ENCODE data around the gene STRN.
"Not testable (repeated sequence)": the region's sequence is repeated elsewhere in the genome, so short reads cannot be mapped to it uniquely, and the experiment has no call there.

STRN gene

DNA sequence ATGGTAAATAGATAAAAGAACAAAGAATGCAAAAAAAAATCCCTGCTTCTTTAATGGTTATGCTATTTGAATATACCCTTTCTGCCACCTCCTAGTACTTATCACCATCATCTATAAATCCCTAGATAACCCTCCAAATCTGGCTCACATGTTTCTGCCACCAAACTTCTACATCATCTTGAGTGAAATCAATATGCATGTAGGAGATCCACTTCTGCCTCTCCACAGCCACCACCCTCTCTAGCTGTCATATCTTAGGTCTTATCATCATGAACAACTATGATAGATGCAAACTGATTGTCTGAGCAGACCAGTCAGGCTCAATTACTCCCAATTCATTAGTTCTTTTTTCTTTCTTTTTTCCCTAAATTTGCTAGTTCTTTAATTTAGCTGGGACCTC is 55.3 kb downstream of the STRN start:
- no peaks in the 10 kb centered on the region for H3K9me3 Mint-ChIP-seq
- H3K27ac Mint-ChIP-seq: no peak overlapping the region
- no peaks in the 10 kb centered on the region for H3K27me3 Mint-ChIP-seq
- peaks cover 6% of the 10 kb centered on the region for H3K4me1 Mint-ChIP-seq
- DNase-seq (ENCODE audit: low spot score in 2 of 2) (no peak), ATAC-seq (ENCODE audit: low read depth) (no peak)
- no peak overlapping the region for H3K4me3 Mint-ChIP-seq
- H3K36me3 Mint-ChIP-seq: peaks cover 9% of the 10 kb centered on the region

DNA sequence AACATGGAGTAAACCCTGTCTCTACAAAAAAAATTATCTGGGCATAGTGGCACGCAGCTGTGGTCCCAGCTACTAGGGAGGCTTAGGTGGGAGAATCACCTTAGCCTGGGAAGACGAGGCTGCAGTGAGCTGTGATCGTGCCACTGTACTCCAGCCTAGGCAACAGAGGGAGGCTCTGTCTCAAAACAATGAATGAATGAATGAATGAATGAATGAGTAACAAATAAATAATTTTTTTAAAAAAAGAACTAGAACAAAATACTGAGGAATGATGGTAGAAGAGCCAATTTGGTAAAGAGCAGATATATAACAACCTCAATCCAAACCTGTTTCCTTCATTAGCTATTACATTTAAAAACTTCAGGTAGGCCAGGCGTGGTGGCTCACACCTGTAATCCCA is 60.1 kb downstream of the STRN start:
- no peak for ATAC-seq (ENCODE audit: low read depth)
- Mint-ChIP-seq H3K9me3 (no peaks in the 10 kb centered on the region), H3K27me3 (no peaks in the 10 kb centered on the region), H3K27ac (no peak overlapping the region), H3K4me1 (peaks cover 6% of the 10 kb centered on the region), H3K4me3 (no peak overlapping the region), H3K36me3 (peaks cover 13% of the 10 kb centered on the region)
- no peak for DNase-seq (ENCODE audit: low spot score in 2 of 2)

DNA sequence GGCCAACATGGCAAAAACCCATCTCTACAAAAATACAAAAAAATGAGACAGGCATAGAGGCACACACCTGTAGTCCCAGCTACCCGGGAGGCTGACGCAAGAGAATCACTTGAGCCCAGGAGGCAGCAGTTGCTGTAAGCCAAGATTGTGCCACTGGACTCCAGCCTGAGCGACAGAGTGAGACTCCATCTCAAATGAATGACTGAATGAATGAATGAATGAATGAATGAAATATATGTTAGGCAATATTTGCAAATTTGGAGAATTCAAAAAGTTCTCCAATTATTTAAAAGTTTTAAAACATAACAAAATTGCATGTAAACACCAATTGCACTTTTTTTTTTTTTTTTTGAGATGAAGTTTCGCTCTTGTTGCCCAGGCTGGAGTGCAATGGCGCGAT is 61.7 kb downstream of the STRN start:
- Mint-ChIP-seq H3K27me3 (no peaks in the 10 kb centered on the region), H3K27ac (no peak overlapping the region), H3K4me3 (no peak overlapping the region), H3K4me1 (peaks cover 6% of the 10 kb centered on the region), H3K36me3 (peaks cover 15% of the 10 kb centered on the region), H3K9me3 (no peaks in the 10 kb centered on the region)
- ATAC-seq (ENCODE audit: low read depth) (no peak), DNase-seq (ENCODE audit: low spot score in 2 of 2) (no peak)

DNA sequence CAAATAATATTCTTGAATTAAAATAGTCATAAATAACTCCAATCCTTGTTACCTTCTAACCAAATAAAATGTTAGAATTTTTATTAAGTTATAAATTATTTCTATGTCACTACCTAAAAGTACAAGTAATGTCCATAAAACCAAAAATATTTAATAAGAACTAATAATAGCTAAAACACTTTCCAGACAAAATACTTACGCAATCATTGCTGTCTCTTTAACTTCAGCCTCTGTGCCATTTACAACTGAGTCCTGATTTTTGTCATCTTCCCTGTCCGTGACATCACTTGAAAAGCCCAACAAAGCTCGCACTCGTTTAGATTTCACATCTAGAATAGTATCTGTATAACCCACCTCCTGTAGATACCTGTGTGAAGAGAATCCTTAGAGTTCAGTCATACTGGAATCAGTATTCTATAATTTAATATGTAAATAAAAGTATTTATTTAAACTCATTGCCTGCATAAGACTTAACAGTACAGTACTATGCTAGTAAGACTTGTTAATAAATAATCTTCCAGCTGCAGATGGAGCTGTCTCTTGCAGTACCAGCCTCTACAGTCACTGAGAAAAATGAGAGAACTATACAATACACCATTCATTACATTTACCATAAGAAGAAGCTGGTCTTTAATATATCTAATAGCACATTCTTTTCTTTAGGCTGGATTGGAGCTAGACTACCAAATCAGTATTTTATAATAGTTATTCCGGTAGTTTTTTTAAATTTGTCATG is 63.8 kb downstream of the STRN start:
- Mint-ChIP-seq H3K9me3 (no peaks in the 10 kb centered on the region), H3K36me3 (peaks cover 22% of the 10 kb centered on the region), H3K27ac (no peak overlapping the region), H3K4me3 (no peak overlapping the region), H3K4me1 (no peaks in the 10 kb centered on the region), H3K27me3 (no peaks in the 10 kb centered on the region)
- no peak for ATAC-seq (ENCODE audit: low read depth)
- DNase-seq (ENCODE audit: low spot score in 2 of 2): no peak

DNA sequence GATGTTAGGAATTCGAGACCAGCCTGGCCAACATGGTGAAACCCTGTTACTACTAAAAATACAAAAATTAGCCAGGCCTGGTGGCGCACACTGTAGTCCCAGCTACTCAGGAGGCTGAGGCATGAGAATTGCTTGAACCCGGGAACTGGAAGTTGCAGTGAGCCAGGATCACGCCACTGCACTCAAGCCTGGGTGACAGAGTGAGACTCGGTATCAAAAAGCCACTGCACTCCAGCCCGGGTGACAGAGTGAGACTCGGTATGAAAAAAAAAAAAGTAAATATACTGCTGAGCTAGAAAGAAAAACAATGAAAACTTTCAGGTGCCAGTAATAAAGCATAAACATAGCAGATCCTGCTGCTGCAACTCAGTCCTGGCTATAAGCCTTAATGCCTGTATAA is 73.5 kb downstream of the STRN start:
- H3K36me3 Mint-ChIP-seq: peaks cover 16% of the 10 kb centered on the region
- DNase-seq (ENCODE audit: low spot score in 2 of 2) (no peak), ATAC-seq (ENCODE audit: low read depth) (no peak)
- no peaks in the 10 kb centered on the region for H3K9me3 Mint-ChIP-seq
- no peaks in the 10 kb centered on the region for H3K27me3 Mint-ChIP-seq
- no peak overlapping the region for H3K4me3 Mint-ChIP-seq
- H3K27ac Mint-ChIP-seq: no peak overlapping the region
- H3K4me1 Mint-ChIP-seq: no peaks in the 10 kb centered on the region

DNA sequence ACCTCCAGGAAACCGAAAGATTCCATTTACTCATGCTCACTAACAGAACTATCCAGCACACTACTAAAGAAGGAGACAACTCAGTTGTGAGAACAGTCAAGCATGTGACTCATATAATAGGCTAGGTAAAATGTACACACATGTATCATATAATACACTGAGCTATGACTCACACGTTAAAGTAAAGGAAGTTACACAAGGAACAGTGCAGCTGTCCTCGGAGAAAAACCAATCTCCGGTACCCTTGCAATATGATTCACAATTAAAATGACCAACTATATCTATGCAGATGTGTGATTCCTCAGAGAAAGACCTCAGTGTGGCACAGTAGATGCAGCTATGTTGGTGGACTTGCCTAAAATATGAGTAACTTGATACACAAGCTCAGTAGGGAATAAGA is 76.5 kb downstream of the STRN start:
- no peak for ATAC-seq (ENCODE audit: low read depth)
- Mint-ChIP-seq H3K36me3 (peaks cover 25% of the 10 kb centered on the region), H3K27me3 (no peaks in the 10 kb centered on the region), H3K27ac (no peak overlapping the region), H3K9me3 (no peaks in the 10 kb centered on the region), H3K4me3 (no peak overlapping the region), H3K4me1 (no peaks in the 10 kb centered on the region)
- DNase-seq (ENCODE audit: low spot score in 2 of 2): no peak

DNA sequence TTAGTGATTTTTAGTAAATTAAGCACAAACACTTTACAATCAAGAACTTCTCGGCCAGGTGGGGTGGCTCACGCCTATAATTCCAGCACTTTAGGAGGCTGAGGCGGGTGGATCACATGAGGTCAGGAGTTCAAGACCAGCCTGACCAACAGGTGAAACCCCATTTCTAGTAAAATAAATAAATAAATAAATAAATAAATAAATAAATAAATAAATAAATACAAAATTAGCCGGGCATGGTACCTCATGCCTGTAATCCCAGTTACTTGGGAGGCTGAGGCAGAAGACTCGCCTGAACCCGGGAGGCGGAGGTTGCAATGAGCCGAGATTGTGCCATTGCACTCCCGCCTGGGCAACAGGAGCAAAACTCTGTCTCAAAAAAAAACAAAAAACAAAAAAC is 79.2 kb downstream of the STRN start:
- peaks cover 22% of the 10 kb centered on the region for H3K36me3 Mint-ChIP-seq
- not testable (repeated sequence) for DNase-seq (ENCODE audit: low spot score in 2 of 2); ATAC-seq (ENCODE audit: low read depth); H3K27ac Mint-ChIP-seq; H3K4me1 Mint-ChIP-seq; H3K9me3 Mint-ChIP-seq; H3K27me3 Mint-ChIP-seq; H3K4me3 Mint-ChIP-seq

DNA sequence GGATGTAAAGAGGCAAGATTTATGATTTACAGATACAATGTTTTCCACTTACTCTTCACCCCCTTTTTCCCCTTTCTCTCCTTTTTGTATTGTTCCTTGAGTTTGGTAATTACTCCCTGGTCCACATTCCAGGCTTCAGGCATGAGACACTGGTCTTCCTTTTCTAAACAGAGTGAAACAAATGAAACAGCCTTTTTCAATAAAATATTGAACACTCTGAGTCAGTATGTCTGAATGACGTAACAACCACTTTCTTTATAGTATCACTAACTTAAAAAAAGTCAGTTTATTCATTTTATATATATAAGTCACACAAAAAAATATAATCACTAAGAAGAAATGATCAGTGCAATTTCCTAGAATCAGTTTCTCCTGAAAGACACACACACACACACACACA is 79.7 kb downstream of the STRN start:
- Mint-ChIP-seq H3K9me3 (no peaks in the 10 kb centered on the region), H3K27ac (no peak overlapping the region), H3K4me3 (no peak overlapping the region), H3K4me1 (no peaks in the 10 kb centered on the region), H3K27me3 (no peaks in the 10 kb centered on the region), H3K36me3 (peaks cover 21% of the 10 kb centered on the region)
- no peak for ATAC-seq (ENCODE audit: low read depth)
- DNase-seq (ENCODE audit: low spot score in 2 of 2): no peak

DNA sequence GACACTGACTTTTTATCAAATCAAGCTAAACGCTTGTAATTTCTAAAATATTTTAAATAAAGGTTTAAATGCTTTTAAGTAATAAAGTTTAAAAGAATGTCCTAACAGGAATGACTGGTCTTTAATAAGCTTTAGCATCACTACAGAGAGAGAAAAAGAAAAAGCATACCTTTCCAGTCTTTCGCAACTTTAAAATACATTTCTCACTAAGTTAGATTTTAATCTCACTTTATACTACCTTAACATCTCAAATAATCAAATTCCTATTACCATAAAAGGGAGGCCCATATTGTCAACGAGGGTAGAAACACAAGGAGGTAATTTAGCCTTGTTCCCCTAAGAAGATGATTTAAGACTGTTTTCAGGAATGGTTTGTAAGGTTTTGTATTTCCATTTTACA is 80.7 kb downstream of the STRN start:
- Mint-ChIP-seq H3K4me1 (no peaks in the 10 kb centered on the region), H3K4me3 (no peak overlapping the region), H3K27me3 (no peaks in the 10 kb centered on the region), H3K9me3 (no peaks in the 10 kb centered on the region), H3K27ac (no peak overlapping the region), H3K36me3 (peaks cover 23% of the 10 kb centered on the region)
- DNase-seq (ENCODE audit: low spot score in 2 of 2) (no peak), ATAC-seq (ENCODE audit: low read depth) (no peak)

DNA sequence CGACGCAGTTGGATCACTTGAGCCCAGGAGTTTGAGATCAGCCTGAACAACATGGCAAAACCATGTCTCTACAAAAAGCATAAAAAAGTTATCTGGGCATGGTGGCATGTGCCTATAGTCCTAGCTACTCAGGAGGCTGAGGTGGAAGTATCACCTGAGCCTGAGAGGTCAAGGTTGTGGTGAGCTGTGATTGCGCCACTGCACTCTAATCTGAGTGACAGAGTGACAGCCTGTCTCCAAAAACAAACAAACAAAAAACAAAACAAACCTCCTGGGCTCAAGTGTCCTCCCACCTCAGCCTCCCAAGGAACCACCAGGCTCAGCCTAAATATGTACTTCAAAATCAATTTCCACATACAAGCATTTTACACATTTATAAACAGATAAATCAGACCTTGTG is 83.8 kb downstream of the STRN start:
- no peak overlapping the region for H3K27ac Mint-ChIP-seq
- peaks cover 20% of the 10 kb centered on the region for H3K36me3 Mint-ChIP-seq
- H3K4me1 Mint-ChIP-seq: no peaks in the 10 kb centered on the region

DNA sequence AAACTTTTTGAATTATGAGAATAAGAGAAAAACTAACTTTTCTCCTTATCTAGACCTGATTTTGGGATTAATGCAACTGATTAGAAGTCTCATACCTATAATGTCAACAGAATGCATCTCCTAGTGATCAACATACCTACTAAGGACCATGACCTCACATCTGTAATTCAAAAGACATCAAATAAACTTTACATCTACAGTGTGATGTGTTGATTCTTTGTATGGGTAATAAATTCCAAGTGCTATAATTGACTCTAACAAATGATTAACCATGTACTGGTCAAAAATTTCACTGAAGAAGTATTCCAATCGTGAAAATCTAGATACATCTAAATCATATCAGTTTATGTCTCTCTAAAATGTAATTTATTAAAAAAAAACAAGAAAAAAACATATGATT is 84.5 kb downstream of the STRN start:
- Mint-ChIP-seq H3K27me3 (no peaks in the 10 kb centered on the region), H3K4me3 (no peak overlapping the region), H3K27ac (no peak overlapping the region), H3K36me3 (peaks cover 24% of the 10 kb centered on the region), H3K4me1 (no peaks in the 10 kb centered on the region), H3K9me3 (no peaks in the 10 kb centered on the region)
- DNase-seq (ENCODE audit: low spot score in 2 of 2) (no peak), ATAC-seq (ENCODE audit: low read depth) (no peak)

More for the DNA sequence above, 83.8 kb downstream of the STRN start:
- ATAC-seq (ENCODE audit: low read depth) (no peak), DNase-seq (ENCODE audit: low spot score in 2 of 2) (no peak)
- no peaks in the 10 kb centered on the region for H3K27me3 Mint-ChIP-seq
- H3K9me3 Mint-ChIP-seq: no peaks in the 10 kb centered on the region
- H3K4me3 Mint-ChIP-seq: no peak overlapping the region

DNA sequence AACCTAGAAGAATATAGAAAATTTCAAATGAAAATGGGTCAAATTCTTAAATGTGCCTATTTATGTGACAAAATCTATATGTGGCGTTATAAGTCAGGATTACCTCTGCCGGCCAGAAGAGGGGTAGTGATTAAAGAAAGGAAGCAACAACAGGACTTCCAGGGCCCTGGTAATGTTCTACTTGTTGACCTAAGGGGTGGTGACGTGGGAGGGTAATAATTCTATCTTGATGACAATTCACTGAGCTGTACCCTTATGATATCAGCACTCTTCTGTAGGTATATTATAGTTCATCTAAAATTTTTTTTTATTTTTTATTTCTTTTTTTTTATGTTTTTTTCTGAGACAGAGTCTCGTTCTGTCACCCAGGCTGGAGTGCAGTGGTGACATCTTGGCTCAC is 87.9 kb downstream of the STRN start:
- Mint-ChIP-seq H3K9me3 (peaks cover 2% of the 10 kb centered on the region), H3K36me3 (peaks cover 34% of the 10 kb centered on the region), H3K27ac (no peak overlapping the region), H3K27me3 (no peaks in the 10 kb centered on the region), H3K4me3 (no peak overlapping the region), H3K4me1 (no peaks in the 10 kb centered on the region)
- DNase-seq (ENCODE audit: low spot score in 2 of 2) (no peak), ATAC-seq (ENCODE audit: low read depth) (no peak)

DNA sequence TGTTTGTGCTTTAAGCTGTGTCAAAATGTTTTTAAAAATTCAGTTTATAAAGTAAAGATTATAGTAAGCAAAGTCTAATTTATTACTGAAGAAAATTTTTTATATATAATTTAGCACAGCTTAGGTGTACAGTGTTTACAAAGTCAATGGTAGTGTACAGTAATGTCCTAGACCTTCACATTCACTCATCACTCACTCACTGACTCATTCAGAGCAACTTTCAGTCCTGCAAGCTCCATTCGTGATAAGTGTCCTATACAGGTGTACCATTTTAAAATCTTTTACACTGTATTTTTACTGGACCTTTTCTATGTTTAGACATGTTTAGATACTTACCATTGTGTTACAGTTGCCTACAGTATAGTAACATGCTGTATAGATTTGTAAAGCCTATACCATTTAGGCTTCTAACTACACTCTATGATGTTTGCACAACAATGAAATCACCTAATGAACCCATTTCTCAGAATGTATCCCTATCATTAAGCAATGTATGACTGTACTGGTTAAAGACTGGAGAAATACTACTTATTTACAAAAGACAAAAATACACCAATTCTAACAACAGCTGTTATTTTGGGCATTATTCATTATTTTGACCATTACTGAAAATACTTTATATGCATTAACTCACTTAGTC is 95.1 kb downstream of the STRN start:
- Mint-ChIP-seq H3K27ac (no peak overlapping the region), H3K4me1 (peaks cover 3% of the 10 kb centered on the region), H3K36me3 (peaks cover 45% of the 10 kb centered on the region), H3K27me3 (no peaks in the 10 kb centered on the region), H3K4me3 (no peak overlapping the region), H3K9me3 (peaks cover 2% of the 10 kb centered on the region)
- no peak for DNase-seq (ENCODE audit: low spot score in 2 of 2)
- ATAC-seq (ENCODE audit: low read depth): no peak

DNA sequence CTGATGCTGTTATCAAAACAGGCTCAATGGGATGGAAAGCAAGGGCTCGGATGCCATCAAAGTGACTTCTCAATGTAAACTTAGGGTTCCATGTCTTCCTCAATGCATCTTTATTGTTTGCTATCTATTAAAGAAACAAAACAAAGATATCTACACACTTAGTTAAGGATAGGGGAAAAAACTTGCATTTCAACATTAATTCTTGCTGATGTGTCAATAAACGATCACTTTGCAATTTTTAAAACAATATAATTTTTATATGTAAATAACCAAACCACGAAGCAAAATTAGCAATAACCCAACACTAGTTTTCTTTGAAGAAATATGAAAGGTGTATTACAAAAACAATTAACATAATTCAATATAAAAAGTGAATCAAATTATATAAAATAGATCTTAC is 96.7 kb downstream of the STRN start:
- H3K4me3 Mint-ChIP-seq: no peak overlapping the region
- peaks cover 2% of the 10 kb centered on the region for H3K9me3 Mint-ChIP-seq
- H3K27me3 Mint-ChIP-seq: no peaks in the 10 kb centered on the region
- peaks cover 42% of the 10 kb centered on the region for H3K36me3 Mint-ChIP-seq
- DNase-seq (ENCODE audit: low spot score in 2 of 2) (no peak), ATAC-seq (ENCODE audit: low read depth) (no peak)
- no peak overlapping the region for H3K27ac Mint-ChIP-seq
- peaks cover 3% of the 10 kb centered on the region for H3K4me1 Mint-ChIP-seq

DNA sequence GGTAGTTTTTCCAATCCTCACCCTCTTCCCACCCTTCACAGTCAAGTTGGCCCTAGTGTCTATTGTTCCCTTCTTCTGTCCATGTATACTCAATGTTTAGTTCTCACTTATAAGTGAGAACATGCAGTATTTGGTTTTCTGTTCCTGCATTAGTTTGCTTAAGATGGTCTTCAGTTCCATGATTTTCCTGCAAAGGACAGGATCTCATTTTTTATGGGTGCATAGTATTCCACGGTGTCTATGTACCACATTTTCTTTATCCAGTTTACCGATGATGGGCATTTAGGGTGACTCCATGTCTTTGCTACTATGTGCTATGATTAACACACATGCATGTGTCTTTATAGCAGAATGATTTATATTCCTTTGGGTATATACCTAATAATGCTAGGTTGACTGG is 104.4 kb downstream of the STRN start:
- Mint-ChIP-seq H3K9me3 (peaks cover 3% of the 10 kb centered on the region), H3K27ac (no peak overlapping the region), H3K4me3 (no peak overlapping the region), H3K27me3 (no peaks in the 10 kb centered on the region), H3K36me3 (peaks cover 57% of the 10 kb centered on the region), H3K4me1 (peaks cover 3% of the 10 kb centered on the region)
- ATAC-seq (ENCODE audit: low read depth) (no peak), DNase-seq (ENCODE audit: low spot score in 2 of 2) (no peak)

All from memory B cell (primary cell).